ENCODE data around the gene FAM83C. TPM values are rescaled to one million over a fixed set of nuclear protein-coding genes. Genes with fewer than 3 reads are reported as not detected.
A peak's percentile ranks its signal among the peaks of the same experiment; 100 is the strongest.

FAM83C gene
- total and polyA plus RNA-seq, 8 donors, result not detected

- no peak for ATAC-seq
- no peak overlapping the region for H3K27ac ChIP-seq
These were observed 17.8 kb downstream of the FAM83C start for GRCh38 chr20:35274172-35275092.

GRCh38 chr20:35273449-35274171, 18.6 kb downstream of the FAM83C start:
- ATAC-seq (no peak), FAIRE-seq (no peak), DNase-seq (peak in 2 of 6 donors; percentile 46 to 65)
- TF ChIP-seq CTCF (IDR thresholded peaks at IDR 0.05), result no peak
- Histone ChIP-seq H3K27ac (no peak overlapping the region), H3K4me3 (no peak overlapping the region), H3K36me3 (peaks cover 0 to 15% (median 0%) of the 10 kb centered on the region in 3 donors), H3K4me1 (peaks cover 0 to 13% (median 6%) of the 10 kb centered on the region in 3 donors), H3K9me3 (no peaks in the 10 kb centered on the region), H3K27me3 (no peaks in the 10 kb centered on the region)
- intact Hi-C loops (cut with DNase I), result loop anchor here in 1 of 3 donors (10.0 kb wide), 1 partner anchor 429 kb away; no protein-coding TSS in a partner anchor
- WGBS, 2 donors, result 75 to 77% methylated on average over 13 of the region's 13 CpGs

More at GRCh38 chr20:35274172-35275092, 17.8 kb downstream of the FAM83C start:
- Histone ChIP-seq H3K9me3 (no peaks in the 10 kb centered on the region), H3K27me3 (no peaks in the 10 kb centered on the region), H3K4me1 (peaks cover 0 to 14% (median 6%) of the 10 kb centered on the region in 3 donors), H3K4me3 (no peak overlapping the region), H3K36me3 (peaks cover 0 to 20% (median 8%) of the 10 kb centered on the region in 3 donors)
- FAIRE-seq, result no peak
- no peak for TF ChIP-seq CTCF (IDR thresholded peaks at IDR 0.05)
- intact Hi-C loops (cut with DNase I), result loop anchor here in 1 of 3 donors (10.0 kb wide), 1 partner anchor 430 kb away; no protein-coding TSS in a partner anchor
- DNase-seq, result no peak
- 90 to 92% methylated on average over 24 of the region's 24 CpGs for WGBS, 2 donors

GRCh38 chr20:35271904-35272303, 20.3 kb downstream of the FAM83C start:
- peaks cover 0 to 15% (median 0%) of the 10 kb centered on the region in 3 donors for H3K36me3 ChIP-seq
- H3K27me3 ChIP-seq, result no peaks in the 10 kb centered on the region
- no peaks in the 10 kb centered on the region for H3K9me3 ChIP-seq
- DNase-seq (no peak), ATAC-seq (no peak), FAIRE-seq (no peak)
- no peak overlapping the region for H3K27ac ChIP-seq
- 67 to 72% methylated on average over 7 of the region's 7 CpGs for WGBS, 2 donors
- H3K4me1 ChIP-seq, result peaks cover 0 to 8% (median 6%) of the 10 kb centered on the region in 3 donors
- TF ChIP-seq CTCF (IDR thresholded peaks at IDR 0.05), result no peak
- intact Hi-C loops (cut with DNase I), result loop anchor here in 1 of 3 donors (10.0 kb wide), 1 partner anchor 427 kb away; no protein-coding TSS in a partner anchor
- no peak overlapping the region for H3K4me3 ChIP-seq

GRCh38 chr20:35271073-35271882, 20.9 kb downstream of the FAM83C start:
- no peak for ATAC-seq
- Histone ChIP-seq H3K36me3 (peaks cover 0 to 15% (median 0%) of the 10 kb centered on the region in 3 donors), H3K27ac (no peak overlapping the region), H3K4me3 (no peak overlapping the region), H3K9me3 (no peaks in the 10 kb centered on the region), H3K4me1 (peaks cover 0 to 2% (median 0%) of the 10 kb centered on the region in 3 donors), H3K27me3 (no peaks in the 10 kb centered on the region)
- TF ChIP-seq CTCF (IDR thresholded peaks at IDR 0.05), result no peak
- FAIRE-seq, result no peak
- intact Hi-C loops (cut with DNase I), result loop anchor here in 1 of 3 donors (10.0 kb wide), 1 partner anchor 426 kb away; no protein-coding TSS in a partner anchor
- no peak for DNase-seq
- WGBS, 2 donors, result 88% methylated on average over 20 of the region's 20 CpGs
